ENCODE results near the gene MEGF11. TPM values are rescaled to one million over a fixed set of nuclear protein-coding genes. Genes with fewer than 3 reads are reported as not detected.
"Not testable (repeated sequence)": the region's sequence is repeated elsewhere in the genome, so short reads cannot be mapped to it uniquely, and the experiment has no call there.

Gene MEGF11
- total RNA-seq, 1 experiment from 2014 or later, result 2.3 TPM

DNA sequence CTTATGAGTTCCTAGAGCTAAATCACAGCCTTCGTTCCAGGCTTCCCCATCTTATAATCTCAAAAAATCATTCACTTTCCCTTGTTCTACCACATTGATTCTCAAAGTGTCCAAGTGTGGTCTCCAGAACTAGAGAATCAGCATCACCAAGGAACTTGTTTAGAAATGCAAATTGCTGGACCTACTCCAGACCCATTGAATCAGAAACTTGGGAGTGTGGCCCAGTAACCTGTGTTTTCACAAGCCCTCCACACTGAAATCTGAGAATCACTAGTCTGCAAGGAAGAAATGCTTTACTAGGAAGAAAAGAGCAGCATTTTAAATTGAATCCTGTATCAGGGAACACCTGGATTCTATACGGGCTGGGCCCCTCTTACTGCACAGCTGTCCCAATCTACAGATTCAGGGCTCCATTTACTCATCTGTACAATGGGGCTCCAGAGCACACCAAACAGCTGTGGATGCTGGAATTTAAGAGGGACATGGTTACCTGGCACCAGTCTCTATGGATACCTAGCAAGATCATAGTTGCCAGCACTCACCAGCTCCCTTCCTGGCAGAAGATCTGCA lies 3.9 kb downstream of the MEGF11 start (continued):
- TF ChIP-seq, protein P1, sequence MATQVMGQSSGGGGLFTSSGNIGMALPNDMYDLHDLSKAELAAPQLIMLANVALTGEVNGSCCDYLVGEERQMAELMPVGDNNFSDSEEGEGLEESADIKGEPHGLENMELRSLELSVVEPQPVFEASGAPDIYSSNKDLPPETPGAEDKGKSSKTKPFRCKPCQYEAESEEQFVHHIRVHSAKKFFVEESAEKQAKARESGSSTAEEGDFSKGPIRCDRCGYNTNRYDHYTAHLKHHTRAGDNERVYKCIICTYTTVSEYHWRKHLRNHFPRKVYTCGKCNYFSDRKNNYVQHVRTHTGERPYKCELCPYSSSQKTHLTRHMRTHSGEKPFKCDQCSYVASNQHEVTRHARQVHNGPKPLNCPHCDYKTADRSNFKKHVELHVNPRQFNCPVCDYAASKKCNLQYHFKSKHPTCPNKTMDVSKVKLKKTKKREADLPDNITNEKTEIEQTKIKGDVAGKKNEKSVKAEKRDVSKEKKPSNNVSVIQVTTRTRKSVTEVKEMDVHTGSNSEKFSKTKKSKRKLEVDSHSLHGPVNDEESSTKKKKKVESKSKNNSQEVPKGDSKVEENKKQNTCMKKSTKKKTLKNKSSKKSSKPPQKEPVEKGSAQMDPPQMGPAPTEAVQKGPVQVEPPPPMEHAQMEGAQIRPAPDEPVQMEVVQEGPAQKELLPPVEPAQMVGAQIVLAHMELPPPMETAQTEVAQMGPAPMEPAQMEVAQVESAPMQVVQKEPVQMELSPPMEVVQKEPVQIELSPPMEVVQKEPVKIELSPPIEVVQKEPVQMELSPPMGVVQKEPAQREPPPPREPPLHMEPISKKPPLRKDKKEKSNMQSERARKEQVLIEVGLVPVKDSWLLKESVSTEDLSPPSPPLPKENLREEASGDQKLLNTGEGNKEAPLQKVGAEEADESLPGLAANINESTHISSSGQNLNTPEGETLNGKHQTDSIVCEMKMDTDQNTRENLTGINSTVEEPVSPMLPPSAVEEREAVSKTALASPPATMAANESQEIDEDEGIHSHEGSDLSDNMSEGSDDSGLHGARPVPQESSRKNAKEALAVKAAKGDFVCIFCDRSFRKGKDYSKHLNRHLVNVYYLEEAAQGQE (IDR thresholded peaks at IDR 0.05; ENCODE audit: low read depth), result no peak
- no peak for TF ChIP-seq CEBPB (IDR thresholded peaks at IDR 0.05; ENCODE audit: low read depth)
- TF ChIP-seq, protein P2, sequence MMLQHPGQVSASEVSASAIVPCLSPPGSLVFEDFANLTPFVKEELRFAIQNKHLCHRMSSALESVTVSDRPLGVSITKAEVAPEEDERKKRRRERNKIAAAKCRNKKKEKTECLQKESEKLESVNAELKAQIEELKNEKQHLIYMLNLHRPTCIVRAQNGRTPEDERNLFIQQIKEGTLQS (IDR thresholded peaks at IDR 0.05), result no peak

- DNase-seq (ENCODE audit: low read depth, low spot score) (no peak), ATAC-seq (no peak)
- H3K9me3 ChIP-seq (ENCODE audit: control insufficient read depth in 1 of 2, insufficient read depth in 1 of 2, low read depth in 1 of 2, low read length in 2 of 2), result no peaks in the 10 kb centered on the region
- H3K27me3 ChIP-seq (ENCODE audit: insufficient read depth, low read length), result no peaks in the 10 kb centered on the region
- BruUV-seq (replicated peaks), result no TSS peak
- H2AFZ ChIP-seq (ENCODE audit: low read depth, low read length, poor library complexity, severe bottlenecking), result no peak overlapping the region
- CTCF ChIA-PET, result no interaction called here
- H3K79me2 ChIP-seq (ENCODE audit: insufficient read depth, low read length), result no peaks in the 10 kb centered on the region
- no peaks in the 10 kb centered on the region for H4K20me1 ChIP-seq (ENCODE audit: insufficient read depth)
- intact Hi-C loops (cut with micrococcal nuclease), result no loop called here
- POLR2A ChIA-PET, result no interaction called here
- no peaks in the 10 kb centered on the region for H3K36me3 ChIP-seq (ENCODE audit: control insufficient read depth in 1 of 2, insufficient read depth in 2 of 2, low read length in 2 of 2)
- no peaks in the 10 kb centered on the region for H3K9me2 ChIP-seq (ENCODE audit: insufficient read depth)
- H3K4me2 ChIP-seq (ENCODE audit: low read length), result no peak overlapping the region
- no peak overlapping the region for H3K4me3 ChIP-seq (replicated peaks in 1 of 2; ENCODE audit: low read depth in 1 of 2, low read length in 2 of 2)
- no peak for TF ChIP-seq CEBPB (IDR thresholded peaks at IDR 0.05; ENCODE audit: low read depth)
- RAD21 ChIA-PET (ENCODE audit: low non-redundant PET in 1 of 2, low total read pairs in 2 of 2, uncharacterized antibody in 2 of 2, unreplicated experiment in 2 of 2), result no interaction called here
- H3K4me1 ChIP-seq (ENCODE audit: control insufficient read depth in 1 of 2, insufficient read depth in 2 of 2, low read length in 2 of 2), result no peaks in the 10 kb centered on the region
- H3K9ac ChIP-seq (ENCODE audit: low read length), result no peak overlapping the region
- H3K27ac ChIP-seq (ENCODE audit: low read depth, low read length), result no peak overlapping the region
These were observed 6.6 kb downstream of the MEGF11 start for GRCh38 chr15:66246937-66247336.

DNA sequence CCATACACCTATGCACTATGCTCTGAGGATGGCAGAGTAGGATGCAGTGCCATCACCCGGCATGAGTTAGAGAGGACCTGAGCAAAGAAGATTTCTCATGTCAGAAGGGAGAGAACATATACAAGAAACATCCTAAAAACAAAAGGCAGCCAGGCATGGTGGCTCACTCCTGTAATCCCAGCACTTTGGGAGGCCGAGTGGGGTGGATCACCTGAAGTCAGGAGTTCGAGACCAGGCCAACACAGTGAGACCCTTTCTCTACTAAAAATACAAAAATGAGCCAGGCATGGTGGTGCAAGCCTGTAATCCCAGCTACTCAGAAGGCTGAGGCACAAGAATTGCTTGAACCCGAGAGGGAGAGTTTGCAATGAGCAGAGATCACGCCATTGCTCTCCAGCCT lies 7.7 kb downstream of the MEGF11 start:
- H3K9ac ChIP-seq (ENCODE audit: low read length); H2AFZ ChIP-seq (ENCODE audit: low read depth, low read length, poor library complexity, severe bottlenecking); H3K27me3 ChIP-seq (ENCODE audit: insufficient read depth, low read length); H3K27ac ChIP-seq (ENCODE audit: low read depth, low read length); BruUV-seq (replicated peaks); H3K36me3 ChIP-seq (ENCODE audit: control insufficient read depth in 1 of 2, insufficient read depth in 2 of 2, low read length in 2 of 2); H3K9me2 ChIP-seq (ENCODE audit: insufficient read depth); RAD21 ChIA-PET (ENCODE audit: low non-redundant PET in 1 of 2, low total read pairs in 2 of 2, uncharacterized antibody in 2 of 2, unreplicated experiment in 2 of 2); DNase-seq (ENCODE audit: low read depth, low spot score); H3K4me3 ChIP-seq (replicated peaks in 1 of 2; ENCODE audit: low read depth in 1 of 2, low read length in 2 of 2); CTCF ChIA-PET; H3K4me2 ChIP-seq (ENCODE audit: low read length); H3K4me1 ChIP-seq (ENCODE audit: control insufficient read depth in 1 of 2, insufficient read depth in 2 of 2, low read length in 2 of 2); POLR2A ChIA-PET; ATAC-seq; intact Hi-C loops (cut with micrococcal nuclease); H4K20me1 ChIP-seq (ENCODE audit: insufficient read depth); H3K9me3 ChIP-seq (ENCODE audit: control insufficient read depth in 1 of 2, insufficient read depth in 1 of 2, low read depth in 1 of 2, low read length in 2 of 2); H3K79me2 ChIP-seq (ENCODE audit: insufficient read depth, low read length): not testable (repeated sequence)
